ENCODE measurements around the gene ZNF653. TPM values are rescaled to one million over a fixed set of nuclear protein-coding genes. Genes with fewer than 3 reads are reported as not detected.

ZNF653 gene
- total RNA-seq, 1 experiment from 2014 or later = 14.2 TPM

- intact Hi-C loops (cut with micrococcal nuclease) = no loop called here
- H3K9ac ChIP-seq (ENCODE audit: low read length) = no peak overlapping the region
- ChIA-PET CTCF (no interaction called here), POLR2A (ENCODE audit: unreplicated experiment) (no interaction called here)
- no TSS peak for BruUV-seq (replicated peaks)
- H2AFZ ChIP-seq (ENCODE audit: low read length) = no peak overlapping the region
- H4K20me1 ChIP-seq (ENCODE audit: low read length) = no peaks in the 10 kb centered on the region
- peaks cover 14% of the 10 kb centered on the region; the same call in 1 of the 2 replicates for H3K27me3 ChIP-seq (ENCODE audit: low read length)
- peaks cover 7% of the 10 kb centered on the region; the same call in 1 of the 2 replicates for H3K4me1 ChIP-seq (ENCODE audit: insufficient read depth, low read length)
- no peak overlapping the region for H3K27ac ChIP-seq (ENCODE audit: low read length)
- no peaks in the 10 kb centered on the region for H3K79me2 ChIP-seq (ENCODE audit: low read length)
- H3K36me3 ChIP-seq (ENCODE audit: low read depth, low read length) = no peaks in the 10 kb centered on the region
- TF ChIP-seq EZH2 (IDR thresholded peaks at IDR 0.05; ENCODE audit: low read length, unreplicated experiment) (no peak), EZH2phosphoT487 (IDR thresholded peaks at IDR 0.05; ENCODE audit: borderline replicate concordance, low read length) (no peak)
- TF ChIP-seq, protein P1, sequence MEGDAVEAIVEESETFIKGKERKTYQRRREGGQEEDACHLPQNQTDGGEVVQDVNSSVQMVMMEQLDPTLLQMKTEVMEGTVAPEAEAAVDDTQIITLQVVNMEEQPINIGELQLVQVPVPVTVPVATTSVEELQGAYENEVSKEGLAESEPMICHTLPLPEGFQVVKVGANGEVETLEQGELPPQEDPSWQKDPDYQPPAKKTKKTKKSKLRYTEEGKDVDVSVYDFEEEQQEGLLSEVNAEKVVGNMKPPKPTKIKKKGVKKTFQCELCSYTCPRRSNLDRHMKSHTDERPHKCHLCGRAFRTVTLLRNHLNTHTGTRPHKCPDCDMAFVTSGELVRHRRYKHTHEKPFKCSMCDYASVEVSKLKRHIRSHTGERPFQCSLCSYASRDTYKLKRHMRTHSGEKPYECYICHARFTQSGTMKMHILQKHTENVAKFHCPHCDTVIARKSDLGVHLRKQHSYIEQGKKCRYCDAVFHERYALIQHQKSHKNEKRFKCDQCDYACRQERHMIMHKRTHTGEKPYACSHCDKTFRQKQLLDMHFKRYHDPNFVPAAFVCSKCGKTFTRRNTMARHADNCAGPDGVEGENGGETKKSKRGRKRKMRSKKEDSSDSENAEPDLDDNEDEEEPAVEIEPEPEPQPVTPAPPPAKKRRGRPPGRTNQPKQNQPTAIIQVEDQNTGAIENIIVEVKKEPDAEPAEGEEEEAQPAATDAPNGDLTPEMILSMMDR (conservative IDR thresholded peaks at IDR 0.05; ENCODE audit: low read depth, low read length) = no peak
- H3K4me2 ChIP-seq (ENCODE audit: low read length) = no peak overlapping the region
- H3K9me3 ChIP-seq (ENCODE audit: low read length) = no peaks in the 10 kb centered on the region
- ATAC-seq = no peak
- no peak for DNase-seq
- no peaks in the 10 kb centered on the region for H3K9me2 ChIP-seq (replicated peaks; ENCODE audit: low read length)
- H3F3A ChIP-seq (ENCODE audit: low read length, unreplicated experiment) = no peaks in the 10 kb centered on the region
- no peak overlapping the region for H3K4me3 ChIP-seq (ENCODE audit: low read length)
Observed at GRCh38 chr19:11479898-11480714, 25.5 kb downstream of the ZNF653 start.

- no peak for DNase-seq
- Histone ChIP-seq H3F3A (ENCODE audit: low read length, unreplicated experiment) (no peaks in the 10 kb centered on the region), H3K9me2 (replicated peaks; ENCODE audit: low read length) (no peaks in the 10 kb centered on the region), H3K9me3 (ENCODE audit: low read length) (no peaks in the 10 kb centered on the region), H3K4me1 (ENCODE audit: insufficient read depth, low read length) (peaks cover 7% of the 10 kb centered on the region; the same call in 1 of the 2 replicates), H3K4me2 (ENCODE audit: low read length) (no peak overlapping the region), H3K36me3 (ENCODE audit: low read depth, low read length) (no peaks in the 10 kb centered on the region), H4K20me1 (ENCODE audit: low read length) (no peaks in the 10 kb centered on the region), H2AFZ (ENCODE audit: low read length) (no peak overlapping the region), H3K79me2 (ENCODE audit: low read length) (no peaks in the 10 kb centered on the region), H3K27me3 (ENCODE audit: low read length) (peaks cover 14% of the 10 kb centered on the region; the same call in 1 of the 2 replicates), H3K4me3 (ENCODE audit: low read length) (no peak overlapping the region), H3K9ac (ENCODE audit: low read length) (no peak overlapping the region), H3K27ac (ENCODE audit: low read length) (no peak overlapping the region)
- ATAC-seq = no peak
- ChIA-PET CTCF (no interaction called here), POLR2A (ENCODE audit: unreplicated experiment) (no interaction called here)
- no peak for TF ChIP-seq EZH2phosphoT487 (IDR thresholded peaks at IDR 0.05; ENCODE audit: borderline replicate concordance, low read length)
- TF ChIP-seq, protein P1 (conservative IDR thresholded peaks at IDR 0.05; ENCODE audit: low read depth, low read length) = no peak
- no peak for TF ChIP-seq EZH2 (IDR thresholded peaks at IDR 0.05; ENCODE audit: low read length, unreplicated experiment)
- no TSS peak for BruUV-seq (replicated peaks)
- intact Hi-C loops (cut with micrococcal nuclease) = no loop called here
Observed at GRCh38 chr19:11479090-11479897, 26.3 kb downstream of the ZNF653 start.
